ENCODE results near the gene AFAP1.
A peak's percentile ranks its signal among the peaks of the same experiment; 100 is the strongest.

The AFAP1 gene

GRCh38 chr4:7753931-7754465 lies 185.7 kb downstream of the AFAP1 start:
- H3K36me3 ChIP-seq (ENCODE audit: insufficient read depth), result no peaks in the 10 kb centered on the region
- 0 out of 2 replicates have a peak, but pooled peaks cover 2% of the 10 kb centered on the region for H3K27me3 ChIP-seq (ENCODE audit: insufficient read depth, low read depth)
- H3K9ac ChIP-seq, result no peak overlapping the region; the same call in 1 of the 2 replicates
- H3K4me3 ChIP-seq (IDR thresholded peaks at IDR 0.05; ENCODE audit: insufficient read depth, low read depth, low read length), result no peak overlapping the region
- no peaks in the 10 kb centered on the region for H3K4me1 ChIP-seq (ENCODE audit: low read depth, poor library complexity, severe bottlenecking)
- no peaks in the 10 kb centered on the region for H3K79me2 ChIP-seq (ENCODE audit: insufficient read depth, low read depth)
- H3K4me2 ChIP-seq, result no peak overlapping the region
- no peak overlapping the region for H2AFZ ChIP-seq (ENCODE audit: low read depth)
- H3K27ac ChIP-seq, result no peak overlapping the region
- no peak for TF ChIP-seq CTCF (conservative IDR thresholded peaks at IDR 0.05; ENCODE audit: low read depth, low read length)
- H4K20me1 ChIP-seq (ENCODE audit: insufficient read depth), result no peaks in the 10 kb centered on the region

DNA sequence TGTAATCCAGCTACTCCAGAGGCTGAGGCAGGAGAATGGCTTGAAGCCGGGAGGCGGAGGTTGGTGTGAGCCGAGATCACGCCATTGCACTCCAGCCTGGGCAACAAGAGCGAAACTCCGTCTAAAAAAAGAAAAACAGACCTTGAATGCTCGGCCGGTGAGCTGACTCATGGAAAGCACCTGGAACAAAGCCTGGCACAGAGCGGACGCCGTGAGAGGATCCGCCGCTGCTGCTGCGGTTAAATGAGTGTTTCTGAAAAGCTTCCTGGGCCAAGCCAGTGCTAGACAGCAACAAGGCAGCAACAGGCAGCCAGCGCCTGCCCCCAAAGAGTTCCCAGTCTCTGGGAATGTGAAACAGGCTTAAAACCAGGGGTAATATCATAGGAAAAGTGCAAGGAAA lies 186.4 kb downstream of the AFAP1 start:
- TF ChIP-seq CTCF (conservative IDR thresholded peaks at IDR 0.05; ENCODE audit: low read depth, low read length), result no peak
- H2AFZ ChIP-seq (ENCODE audit: low read depth), result no peak overlapping the region
- no peaks in the 10 kb centered on the region; the same call in 1 of the 2 replicates for H3K27me3 ChIP-seq (ENCODE audit: insufficient read depth, low read depth)
- H3K4me3 ChIP-seq (IDR thresholded peaks at IDR 0.05; ENCODE audit: insufficient read depth, low read depth, low read length), result no peak overlapping the region
- no peak overlapping the region for H3K4me2 ChIP-seq
- no peaks in the 10 kb centered on the region for H3K36me3 ChIP-seq (ENCODE audit: insufficient read depth)
- H3K4me1 ChIP-seq (ENCODE audit: low read depth, poor library complexity, severe bottlenecking), result no peaks in the 10 kb centered on the region
- no peak overlapping the region for H3K9ac ChIP-seq
- no peaks in the 10 kb centered on the region for H4K20me1 ChIP-seq (ENCODE audit: insufficient read depth)
- no peaks in the 10 kb centered on the region for H3K79me2 ChIP-seq (ENCODE audit: insufficient read depth, low read depth)
- H3K27ac ChIP-seq, result peak overlapping the region; percentile 27; the same call in 1 of the 2 replicates

DNA sequence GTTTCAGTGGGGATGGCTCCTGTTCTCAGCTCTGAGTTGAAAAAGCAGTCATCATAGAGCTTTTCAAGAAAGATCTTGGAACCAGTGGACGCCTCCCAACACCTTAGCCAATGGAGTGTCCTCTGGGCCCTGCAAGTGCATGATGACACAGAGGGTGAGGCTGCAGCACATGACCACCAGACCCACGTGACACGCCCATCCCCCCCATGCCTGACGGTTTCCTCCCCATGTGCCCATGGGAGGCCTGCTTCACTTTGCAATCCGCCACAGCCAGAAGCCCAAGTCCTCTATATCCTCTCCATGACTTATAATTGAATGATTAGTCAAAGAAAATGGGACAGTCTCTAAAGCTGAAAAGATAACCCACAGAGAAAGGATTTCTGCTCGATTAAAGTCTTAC lies 187.0 kb downstream of the AFAP1 start:
- TF ChIP-seq CTCF (conservative IDR thresholded peaks at IDR 0.05; ENCODE audit: low read depth, low read length), result no peak
- Histone ChIP-seq H2AFZ (ENCODE audit: low read depth) (no peak overlapping the region), H3K4me2 (no peak overlapping the region), H3K9ac (no peak overlapping the region), H4K20me1 (ENCODE audit: insufficient read depth) (no peaks in the 10 kb centered on the region), H3K4me1 (ENCODE audit: low read depth, poor library complexity, severe bottlenecking) (no peaks in the 10 kb centered on the region), H3K36me3 (ENCODE audit: insufficient read depth) (no peaks in the 10 kb centered on the region), H3K79me2 (ENCODE audit: insufficient read depth, low read depth) (no peaks in the 10 kb centered on the region), H3K27ac (peak overlapping the region; percentile 27; the same call in 1 of the 2 replicates), H3K27me3 (ENCODE audit: insufficient read depth, low read depth) (no peaks in the 10 kb centered on the region; the same call in 1 of the 2 replicates), H3K4me3 (IDR thresholded peaks at IDR 0.05; ENCODE audit: insufficient read depth, low read depth, low read length) (no peak overlapping the region)

DNA sequence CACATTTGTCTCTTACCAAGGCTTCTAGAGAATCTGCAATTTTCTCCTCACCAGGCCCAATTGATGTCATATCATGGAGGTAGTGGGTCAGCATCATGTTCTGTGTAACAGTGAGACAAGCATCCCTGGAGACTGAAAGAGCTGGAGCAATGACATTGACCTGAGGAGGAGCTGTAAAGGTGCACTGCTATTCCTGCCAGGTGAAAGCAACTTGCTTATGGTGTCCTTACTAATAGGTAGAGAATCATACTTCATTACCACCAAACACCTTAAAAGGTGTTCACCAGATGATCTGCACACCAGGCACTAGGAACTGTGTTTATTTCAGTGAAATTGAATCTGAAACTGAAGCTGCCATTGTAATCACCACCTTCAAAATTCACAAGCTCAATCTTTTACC lies 188.7 kb downstream of the AFAP1 start:
- TF ChIP-seq CTCF (conservative IDR thresholded peaks at IDR 0.05; ENCODE audit: low read depth, low read length), result no peak
- Histone ChIP-seq H3K27me3 (ENCODE audit: insufficient read depth, low read depth) (no peaks in the 10 kb centered on the region; the same call in 1 of the 2 replicates), H3K36me3 (ENCODE audit: insufficient read depth) (no peaks in the 10 kb centered on the region), H3K79me2 (ENCODE audit: insufficient read depth, low read depth) (no peaks in the 10 kb centered on the region), H3K4me1 (ENCODE audit: low read depth, poor library complexity, severe bottlenecking) (no peaks in the 10 kb centered on the region), H3K9ac (no peak overlapping the region), H3K4me2 (no peak overlapping the region), H3K4me3 (IDR thresholded peaks at IDR 0.05; ENCODE audit: insufficient read depth, low read depth, low read length) (no peak overlapping the region), H4K20me1 (ENCODE audit: insufficient read depth) (no peaks in the 10 kb centered on the region), H2AFZ (ENCODE audit: low read depth) (no peak overlapping the region), H3K27ac (no peak overlapping the region)
